HEK293 (cell line): ENCODE measurements around the gene NAPA.

Experiments used
- CTCF ChIA-PET: fragments of 350-600 bp; formaldehyde crosslinking; extraction: SDS; loops from one replicate; lab custom pipeline; 2021; ENCODE audit warnings: antibody characterized with exemption; lab: Yijun Ruan, JAX
- POLR2A ChIA-PET: fragments of 300-600 bp; formaldehyde crosslinking; extraction: SDS; loops from one replicate; lab custom pipeline; 2020; ENCODE audit warnings: antibody characterized with exemption, inconsistent platforms; lab: Yijun Ruan, JAX
- H3K27ac ChIP-seq: fragments of 200-500 bp; sonication (Bioruptor generic); 2 replicates; pipeline ENCODE4 v1.5.1; 2014; ENCODE audit warnings: low read depth, low read length, control low read depth, inconsistent platforms; ENCODE audit errors: extremely low read depth
- H3K36me3 ChIP-seq, 2 experiments: fragments of 200-500 bp in 1 of 2; sonication (Bioruptor generic) in 1 of 2; 1 replicate in 1 of 2; 2 replicates in 1 of 2; pipeline ENCODE4 v1.5.1; 2014 to 2017; ENCODE audit warnings: inconsistent platforms in 2 of 2, low read length in 2 of 2; ENCODE audit not compliant: control insufficient read depth in 2 of 2, insufficient read depth in 1 of 2
- H3K4me1 ChIP-seq: fragments of 200-500 bp; sonication (Bioruptor generic); 2 replicates; pipeline ENCODE4 v1.5.1; 2014; ENCODE audit warnings: mild to moderate bottlenecking, low read length, inconsistent platforms; ENCODE audit not compliant: control insufficient read depth, insufficient read depth
- H3K4me3 ChIP-seq: 2 replicates; pipeline ENCODE4 v1.5.1; 2011; ENCODE audit warnings: low read depth, mild to moderate bottlenecking, control low read depth, low read length, moderate library complexity
- H3K9me3 ChIP-seq: fragments of 200-500 bp; sonication (Bioruptor generic); 2 replicates; pipeline ENCODE4 v1.5.1; 2014; ENCODE audit warnings: low read depth, low read length, inconsistent platforms; ENCODE audit not compliant: control insufficient read depth, insufficient read depth
- GLIS2 ChIP-seq: fragments of 450-650 bp; formaldehyde crosslinking; IDR thresholded peaks from 2 replicates; pipeline ENCODE4 v1.5.1; 2016; ENCODE audit warnings: missing biosample characterization, missing genetic modification characterization
- INSM2 ChIP-seq: fragments of 450-650 bp; formaldehyde crosslinking; IDR thresholded peaks from 2 replicates; pipeline ENCODE4 v1.5.1; 2016; ENCODE audit warnings: missing biosample characterization, missing genetic modification characterization
- KLF8 ChIP-seq: fragments of 450-650 bp; formaldehyde crosslinking; IDR thresholded peaks from 2 replicates; pipeline ENCODE4 v1.5.1; 2016; ENCODE audit warnings: missing biosample characterization, missing genetic modification characterization
- SP7 ChIP-seq: fragments of 450-650 bp; formaldehyde crosslinking; IDR thresholded peaks from 2 replicates; pipeline ENCODE4 v1.5.1; 2016; ENCODE audit warnings: missing biosample characterization, missing genetic modification characterization
- ZEB2 ChIP-seq: fragments of 450-650 bp; formaldehyde crosslinking; IDR thresholded peaks from 2 replicates; pipeline ENCODE4 v1.5.1; 2016; ENCODE audit warnings: missing biosample characterization, missing genetic modification characterization
- ZFP41 ChIP-seq: fragments of 450-650 bp; formaldehyde crosslinking; IDR thresholded peaks from 2 replicates; pipeline ENCODE4 v1.5.1; 2016; ENCODE audit warnings: missing biosample characterization, missing genetic modification characterization, borderline replicate concordance
- ZIC2 ChIP-seq: fragments of 450-650 bp; formaldehyde crosslinking; IDR thresholded peaks from 2 replicates; pipeline ENCODE4 v1.5.1; 2016; ENCODE audit warnings: missing biosample characterization, missing genetic modification characterization
- ZNF10 ChIP-seq: fragments of 450-650 bp; formaldehyde crosslinking; IDR thresholded peaks from 2 replicates; pipeline ENCODE4 v1.5.1; 2017; ENCODE audit warnings: missing biosample characterization, missing genetic modification characterization
- ZNF2 ChIP-seq: fragments of 450-650 bp; formaldehyde crosslinking; IDR thresholded peaks from 2 replicates; pipeline ENCODE4 v1.5.1; 2016; ENCODE audit warnings: missing biosample characterization, missing genetic modification characterization
- ZNF280C ChIP-seq: fragments of 450-650 bp; formaldehyde crosslinking; IDR thresholded peaks from 2 replicates; pipeline ENCODE4 v1.5.1; 2016; ENCODE audit warnings: missing biosample characterization, missing genetic modification characterization
- ZNF292 ChIP-seq: fragments of 450-650 bp; formaldehyde crosslinking; IDR thresholded peaks from 2 replicates; pipeline ENCODE4 v1.5.1; 2016; ENCODE audit warnings: low read depth, missing biosample characterization, missing genetic modification characterization, borderline replicate concordance
- ZNF366 ChIP-seq: fragments of 450-650 bp; formaldehyde crosslinking; conservative IDR thresholded peaks from 2 replicates; pipeline ENCODE4 v1.5.1; 2016; ENCODE audit warnings: missing biosample characterization, missing genetic modification characterization
- ZNF510 ChIP-seq: fragments of 450-650 bp; formaldehyde crosslinking; IDR thresholded peaks from 2 replicates; pipeline ENCODE4 v1.5.1; 2018; ENCODE audit warnings: mild to moderate bottlenecking, missing genetic modification characterization, missing biosample characterization; ENCODE audit not compliant: insufficient replicate concordance
- ZNF560 ChIP-seq: fragments of 450-650 bp; formaldehyde crosslinking; IDR thresholded peaks from 2 replicates; pipeline ENCODE4 v1.5.1; 2017; ENCODE audit warnings: missing biosample characterization, missing genetic modification characterization, borderline replicate concordance
- ZNF626 ChIP-seq: fragments of 450-650 bp; sonication (Bioruptor Pico); formaldehyde crosslinking; IDR thresholded peaks from 2 replicates; pipeline ENCODE4 v1.5.1; 2018; ENCODE audit warnings: missing biosample characterization, missing genetic modification characterization, inconsistent platforms
- ZNF785 ChIP-seq: fragments of 450-650 bp; formaldehyde crosslinking; IDR thresholded peaks from 2 replicates; pipeline ENCODE4 v1.5.1; 2016; ENCODE audit warnings: missing biosample characterization, missing genetic modification characterization
- ZNF792 ChIP-seq: fragments of 450-650 bp; formaldehyde crosslinking; IDR thresholded peaks from 2 replicates; pipeline ENCODE4 v1.5.1; 2016; ENCODE audit warnings: missing biosample characterization, missing genetic modification characterization
- ZSCAN18 ChIP-seq: fragments of 450-650 bp; formaldehyde crosslinking; IDR thresholded peaks from 2 replicates; pipeline ENCODE4 v1.5.1; 2016; ENCODE audit warnings: missing biosample characterization, missing genetic modification characterization
- ZXDB ChIP-seq: fragments of 450-650 bp; formaldehyde crosslinking; IDR thresholded peaks from 2 replicates; pipeline ENCODE4 v1.5.1; 2016; ENCODE audit warnings: missing biosample characterization, missing genetic modification characterization
- TF ChIP-seq, protein P1 (sequence below): fragments of 450-650 bp; formaldehyde crosslinking; IDR thresholded peaks from 2 replicates; pipeline ENCODE4 v1.5.1; 2017; ENCODE audit warnings: missing biosample characterization, missing genetic modification characterization

The NAPA gene

GRCh38 chr19:47520839-47521238, 6.0 kb upstream of the NAPA start:
- Histone ChIP-seq H3K27ac (no peak overlapping the region), H3K36me3 (no peaks in the 10 kb centered on the region), H3K9me3 (no peaks in the 10 kb centered on the region), H3K4me1 (no peaks in the 10 kb centered on the region), H3K4me3 (no peak overlapping the region)
- TF ChIP-seq ZIC2 = 0 out of 2 replicates have a peak, but pooled peaks have one; percentile 7
- TF ChIP-seq GLIS2 (tag by site-specific recombination) = no peak
- ChIA-PET POLR2A (interaction anchor here (0.8 kb wide), 2 partner anchors 13 to 80 kb away, joined by 3 to 4 read pairs; no protein-coding TSS in a partner anchor), CTCF (interaction anchor here (0.5 to 2.1 kb wide), 3 partner anchors 81 to 351 kb away, joined by 3 to 9 read pairs (median 5); no protein-coding TSS in a partner anchor)

- POLR2A ChIA-PET = interaction anchor here (0.8 kb wide), 2 partner anchors 13 to 80 kb away, joined by 3 to 4 read pairs; no protein-coding TSS in a partner anchor
These were observed 5.5 kb upstream of the NAPA start for GRCh38 chr19:47520343-47520806.

More at GRCh38 chr19:47520343-47520806, 5.5 kb upstream of the NAPA start:
- H3K36me3 ChIP-seq = no peaks in the 10 kb centered on the region
- TF ChIP-seq ZNF366 = no peak
- TF ChIP-seq, protein P1, sequence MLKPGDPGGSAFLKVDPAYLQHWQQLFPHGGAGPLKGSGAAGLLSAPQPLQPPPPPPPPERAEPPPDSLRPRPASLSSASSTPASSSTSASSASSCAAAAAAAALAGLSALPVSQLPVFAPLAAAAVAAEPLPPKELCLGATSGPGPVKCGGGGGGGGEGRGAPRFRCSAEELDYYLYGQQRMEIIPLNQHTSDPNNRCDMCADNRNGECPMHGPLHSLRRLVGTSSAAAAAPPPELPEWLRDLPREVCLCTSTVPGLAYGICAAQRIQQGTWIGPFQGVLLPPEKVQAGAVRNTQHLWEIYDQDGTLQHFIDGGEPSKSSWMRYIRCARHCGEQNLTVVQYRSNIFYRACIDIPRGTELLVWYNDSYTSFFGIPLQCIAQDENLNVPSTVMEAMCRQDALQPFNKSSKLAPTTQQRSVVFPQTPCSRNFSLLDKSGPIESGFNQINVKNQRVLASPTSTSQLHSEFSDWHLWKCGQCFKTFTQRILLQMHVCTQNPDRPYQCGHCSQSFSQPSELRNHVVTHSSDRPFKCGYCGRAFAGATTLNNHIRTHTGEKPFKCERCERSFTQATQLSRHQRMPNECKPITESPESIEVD (tag by site-specific recombination) = no peak
- TF ChIP-seq ZEB2 = no peak
- no peak for TF ChIP-seq ZNF10 (tag by site-specific recombination)
- TF ChIP-seq ZNF280C (tag by site-specific recombination) = no peak
- no peak for TF ChIP-seq ZNF792 (tag by site-specific recombination)
- TF ChIP-seq ZXDB (tag by site-specific recombination) = no peak
- TF ChIP-seq ZSCAN18 (tag by site-specific recombination) = no peak
- TF ChIP-seq INSM2 (tag by site-specific recombination) = no peak
- no peak for TF ChIP-seq SP7 (tag by site-specific recombination)
- no peak for TF ChIP-seq ZFP41 (tag by site-specific recombination)
- no peak for TF ChIP-seq ZNF510 (tag by site-specific recombination)
- no peak for TF ChIP-seq ZNF626 (tag by site-specific recombination)
- TF ChIP-seq ZNF2 (tag by site-specific recombination) = no peak
- TF ChIP-seq ZNF560 (tag by site-specific recombination) = no peak
- no peak for TF ChIP-seq ZNF785 (tag by site-specific recombination)
- TF ChIP-seq ZNF292 = no peak
- no peak for TF ChIP-seq KLF8
- H3K27ac ChIP-seq = no peak overlapping the region
- H3K4me3 ChIP-seq = no peak overlapping the region
- CTCF ChIA-PET = interaction anchor here (0.5 to 2.1 kb wide), 3 partner anchors 81 to 351 kb away, joined by 3 to 9 read pairs (median 5); no protein-coding TSS in a partner anchor
- no peaks in the 10 kb centered on the region for H3K4me1 ChIP-seq
- no peaks in the 10 kb centered on the region for H3K9me3 ChIP-seq
